GM18858 (cell line): ENCODE results near the gene ITPR3.

Experiments used
- ATAC-seq: cut with Tn5 transposase; IDR thresholded peaks from one replicate; pipeline ENCODE4 v1.9.1; 2021; ENCODE audit not compliant: unreplicated experiment

The ITPR3 gene

GRCh38 chr6:33620856-33621710 lies at the start of gene ITPR3:
ITPR3 (plus strand) TSS chr6:33621322; CDS start chr6:33621603, 281 bp downstream.
- ATAC-seq, result no peak

DNA sequence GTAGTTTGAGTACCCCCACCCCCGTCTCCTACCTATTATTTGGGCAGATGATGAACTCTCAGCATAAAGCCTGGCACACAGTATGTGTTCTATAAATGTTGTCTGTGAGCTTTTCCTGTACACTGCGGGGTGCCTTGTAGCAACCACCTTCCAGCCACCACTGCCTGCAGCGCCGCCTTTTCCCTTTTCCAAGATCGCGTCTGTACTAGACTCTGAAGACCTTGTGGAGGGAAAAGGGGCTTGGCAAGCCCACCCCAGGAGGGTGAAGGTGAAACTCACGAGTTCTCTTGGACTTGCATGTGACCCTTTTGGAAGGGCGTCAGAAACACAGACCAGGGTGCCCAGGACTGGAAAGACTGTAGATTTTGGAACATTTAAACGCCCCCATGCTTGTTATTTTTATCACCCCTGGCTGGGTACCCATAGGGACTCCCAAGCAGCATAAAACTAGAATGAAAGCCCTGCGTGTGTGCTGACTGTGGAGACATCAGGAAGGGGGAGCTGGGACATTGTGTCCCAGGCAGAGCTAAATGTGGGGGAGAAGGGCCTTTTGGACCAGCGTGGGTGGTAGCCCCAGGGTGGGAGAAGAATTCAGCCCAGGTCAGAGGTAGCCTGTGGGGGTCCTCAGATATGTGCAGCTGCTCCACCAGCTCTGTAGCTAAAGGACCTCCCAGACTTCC lies 49.3 kb upstream of the ITPR3 start:
- no peak for ATAC-seq

DNA sequence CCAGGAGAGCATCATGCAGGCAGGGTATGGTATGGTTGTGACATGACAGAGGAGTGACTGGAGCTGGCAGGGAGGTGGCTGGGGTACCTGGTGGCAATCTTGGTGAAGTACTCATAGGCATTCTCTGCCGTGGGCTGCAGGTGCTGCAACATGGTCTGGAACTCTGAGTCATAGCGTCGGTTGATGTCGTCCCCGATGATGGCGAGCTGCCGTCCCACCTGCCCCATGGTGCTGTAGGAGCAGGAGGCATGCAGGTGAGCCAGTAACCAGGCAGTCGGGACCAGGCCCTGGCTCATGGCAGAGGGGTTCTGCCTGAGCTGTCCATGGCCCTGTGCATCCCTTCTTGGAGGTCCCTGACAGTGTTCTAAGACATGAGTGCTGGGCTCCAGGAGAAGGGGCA lies 45.9 kb upstream of the ITPR3 start:
- ATAC-seq, result no peak

- ATAC-seq, result no peak
Measured at GRCh38 chr6:33576668-33577067, 44.5 kb upstream of the ITPR3 start.

DNA sequence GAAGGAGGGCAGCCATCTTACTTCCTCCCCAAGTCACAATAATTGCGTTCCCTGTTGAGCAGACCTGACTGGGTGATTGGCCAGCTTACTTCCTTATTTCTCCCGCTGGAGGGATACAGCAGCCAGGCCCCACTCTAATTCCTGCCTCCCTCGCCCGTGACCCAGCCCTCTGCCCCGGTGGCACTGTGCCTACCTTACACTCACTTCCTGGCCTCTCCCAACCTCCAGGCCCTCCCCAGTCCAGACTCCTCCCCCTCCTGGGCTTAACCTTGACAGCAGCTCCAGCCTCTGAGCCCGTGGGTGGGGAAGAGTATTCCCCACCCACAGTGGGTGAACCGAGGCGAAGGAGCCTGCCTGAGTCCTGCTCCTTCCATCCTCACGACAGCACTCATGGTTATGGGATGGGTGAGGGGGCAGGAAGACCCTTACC lies 44.0 kb upstream of the ITPR3 start:
- no peak for ATAC-seq

DNA sequence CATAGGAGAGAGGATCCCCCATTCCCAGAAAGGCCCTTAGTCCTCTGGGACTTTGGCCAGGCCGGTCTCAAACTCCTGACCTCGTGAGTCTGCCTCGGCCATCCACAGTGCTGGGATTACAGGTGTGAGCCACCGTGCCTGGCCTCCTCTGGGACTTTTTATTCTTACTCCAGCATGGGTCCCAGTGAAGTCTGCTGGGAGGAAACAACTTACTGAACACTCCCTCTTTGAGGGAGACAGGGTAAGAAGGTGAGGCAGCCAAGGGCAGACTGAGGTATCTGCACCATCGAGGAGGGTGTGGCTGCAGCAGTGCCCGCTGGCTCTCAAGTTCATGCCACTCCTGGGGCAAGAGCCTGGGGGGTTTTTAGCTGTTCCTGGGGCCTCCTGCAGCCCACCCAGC lies 43.4 kb upstream of the ITPR3 start:
- ATAC-seq, result no peak

GRCh38 chr6:33578164-33578563 lies 43.0 kb upstream of the ITPR3 start:
- ATAC-seq, result no peak

GRCh38 chr6:33578588-33579011 lies 42.5 kb upstream of the ITPR3 start:
- ATAC-seq, result no peak

GRCh38 chr6:33579828-33580714 lies 41.1 kb upstream of the ITPR3 start, which contains the start of gene BAK1:
BAK1 (minus strand) TSS chr6:33580276; CDS start chr6:33577604, 2,672 bp downstream.
- no peak for ATAC-seq

GRCh38 chr6:33581186-33581585 lies 39.9 kb upstream of the ITPR3 start:
- ATAC-seq, result no peak

DNA sequence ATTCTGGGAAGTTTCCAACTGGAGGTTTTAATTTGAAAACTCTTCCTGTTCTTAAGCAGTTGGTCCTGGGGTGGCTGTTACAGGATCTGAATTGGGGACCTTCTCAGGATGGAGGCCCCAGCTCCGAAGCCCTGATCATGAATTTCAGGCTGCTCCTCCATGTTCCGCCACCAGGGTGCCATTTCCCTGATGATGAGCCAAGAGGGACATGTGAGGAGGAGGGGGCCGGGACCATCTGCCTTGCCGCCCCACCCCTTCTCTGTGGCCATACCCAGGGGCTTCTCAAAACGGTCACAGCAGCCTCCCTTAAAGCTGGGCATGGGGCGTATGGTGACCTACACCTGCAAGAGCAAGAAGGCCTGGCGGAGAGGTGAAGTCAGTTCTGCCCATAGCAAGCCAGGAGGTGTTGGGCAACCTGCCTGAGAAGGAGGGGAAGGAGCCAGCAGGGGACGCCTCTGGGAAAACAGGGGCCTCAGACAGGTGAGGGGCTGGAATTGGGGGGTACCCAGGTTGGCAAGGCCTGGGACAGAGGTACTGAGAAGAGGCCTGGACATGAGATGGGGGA lies 37.4 kb upstream of the ITPR3 start:
- no peak for ATAC-seq

- ATAC-seq, result no peak
Measured at GRCh38 chr6:33584700-33585402, 36.3 kb upstream of the ITPR3 start.

DNA sequence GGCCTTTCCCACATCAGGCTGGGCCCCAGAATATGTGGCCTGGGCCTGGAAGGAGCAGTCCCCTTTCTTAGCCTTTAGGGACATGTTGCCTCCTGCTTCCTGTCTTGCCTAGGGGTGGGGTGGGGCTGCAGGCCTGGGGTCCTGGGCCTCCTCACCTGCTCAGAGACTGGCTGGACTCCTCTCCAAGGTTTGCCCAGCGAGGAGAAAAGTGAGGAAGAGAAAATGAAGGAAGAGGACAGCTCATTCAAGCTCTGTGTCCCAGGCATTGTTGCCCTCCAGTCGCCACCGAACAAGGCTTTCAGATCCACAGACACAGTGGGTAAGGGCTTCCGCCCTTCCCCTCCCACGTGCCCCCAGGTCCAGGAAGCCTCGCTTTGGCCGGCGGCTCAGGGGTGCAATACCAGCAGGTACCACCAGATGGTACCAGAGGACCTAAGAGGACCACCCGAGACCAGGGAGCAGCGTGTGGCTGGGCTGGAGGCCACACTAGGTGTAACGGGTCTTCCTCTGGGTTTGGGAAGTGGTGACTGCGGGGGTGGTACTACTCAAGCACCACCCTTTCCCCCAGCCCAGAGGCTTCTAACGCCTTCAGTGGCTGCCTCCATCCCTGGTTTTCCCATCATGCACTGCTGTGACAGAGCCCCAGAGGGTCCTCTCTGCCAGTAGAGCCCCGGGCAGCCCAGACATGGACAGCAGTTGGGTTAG lies 35.6 kb upstream of the ITPR3 start:
- ATAC-seq, result no peak

GRCh38 chr6:33586108-33586640 lies 34.9 kb upstream of the ITPR3 start:
- ATAC-seq, result no peak

- no peak for ATAC-seq
Measured at GRCh38 chr6:33587529-33587928, 33.6 kb upstream of the ITPR3 start.

GRCh38 chr6:33588894-33589293 lies 32.2 kb upstream of the ITPR3 start:
- no peak for ATAC-seq

DNA sequence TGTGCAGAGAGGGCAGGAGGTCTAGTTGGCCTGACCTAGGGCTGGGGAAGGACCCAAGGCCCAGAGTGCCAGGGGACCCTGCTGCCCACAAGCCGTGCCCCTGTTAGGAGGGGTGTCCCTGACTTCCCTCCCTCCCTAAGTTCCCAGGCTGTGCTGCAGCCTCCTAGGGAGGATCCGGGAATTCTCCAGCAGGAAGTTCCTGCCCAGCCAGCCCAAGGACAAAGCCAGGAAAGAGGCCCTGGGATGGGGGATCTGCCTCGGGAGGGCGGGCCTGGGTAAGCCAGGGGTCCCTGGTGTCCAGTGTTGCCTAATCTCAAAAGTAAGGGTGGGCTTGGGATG lies 31.8 kb upstream of the ITPR3 start:
- ATAC-seq, result no peak

GRCh38 chr6:33589731-33590530 lies 31.2 kb upstream of the ITPR3 start:
- ATAC-seq, result no peak
